Fibroblast of lung (primary cell): ENCODE results near the gene JMJD4. TPM values are rescaled to one million over a fixed set of nuclear protein-coding genes. Genes with fewer than 3 reads are reported as not detected.

ENCODE experiments used
- DNase-seq, 2 donors: peaks; one replicate each; pipeline versions ENCODE4 v3.0.0 to v3.0.0-alpha.2; 2010; ENCODE audit warnings: low read depth in 2 of 2
- H2AFZ ChIP-seq: 2 replicates; pipeline ENCODE4 v1.5.1; 2012; ENCODE audit warnings: low read length, control low read depth, inconsistent platforms
- H3K27ac ChIP-seq: 2 replicates; pipeline ENCODE4 v1.5.1; 2011; ENCODE audit warnings: low read length, control low read depth; ENCODE audit not compliant: insufficient read depth
- H3K27me3 ChIP-seq: 2 replicates; pipeline ENCODE4 v1.5.1; 2011; ENCODE audit warnings: mild to moderate bottlenecking, low read length; ENCODE audit not compliant: control insufficient read depth, insufficient read depth
- H3K36me3 ChIP-seq: 2 replicates; pipeline ENCODE4 v1.5.1; 2011; ENCODE audit warnings: low read length; ENCODE audit not compliant: control insufficient read depth, insufficient read depth
- H3K4me1 ChIP-seq: 2 replicates; pipeline ENCODE4 v1.5.1; 2011; ENCODE audit warnings: low read length; ENCODE audit not compliant: control insufficient read depth, insufficient read depth; ENCODE audit errors: extremely low read depth
- H3K4me2 ChIP-seq: 2 replicates; pipeline ENCODE4 v1.5.1; 2011; ENCODE audit warnings: low read length, control low read depth; ENCODE audit not compliant: insufficient read depth; ENCODE audit errors: extremely low read depth
- H3K4me3 ChIP-seq, 4 experiments: fragments of 200-600 bp in 1 of 4; sonication (generic) in 1 of 4; replicated peaks in 1 of 4; 2 replicates each; pipeline ENCODE4 v1.5.1; 2011 to 2016; ENCODE audit warnings: low read length in 4 of 4, low read depth in 3 of 4, mild to moderate bottlenecking in 3 of 4, control low read depth in 2 of 4, inconsistent platforms in 1 of 4, mixed read lengths in 1 of 4; ENCODE audit not compliant: insufficient read depth in 1 of 4; ENCODE audit errors: control extremely low read depth in 1 of 4
- H3K79me2 ChIP-seq: 2 replicates; pipeline ENCODE4 v1.5.1; 2012; ENCODE audit warnings: mild to moderate bottlenecking, low read length, inconsistent platforms; ENCODE audit not compliant: control insufficient read depth, insufficient read depth
- H3K9ac ChIP-seq: 2 replicates; pipeline ENCODE4 v1.5.1; 2011; ENCODE audit warnings: mild to moderate bottlenecking, low read length, control low read depth; ENCODE audit not compliant: insufficient read depth
- H3K9me3 ChIP-seq: 2 replicates; pipeline ENCODE4 v1.5.1; 2012; ENCODE audit warnings: low read depth, low read length; ENCODE audit not compliant: control insufficient read depth, insufficient read depth
- H4K20me1 ChIP-seq: 2 replicates; pipeline ENCODE4 v1.5.1; 2011; ENCODE audit warnings: low read length; ENCODE audit not compliant: control insufficient read depth, insufficient read depth; ENCODE audit errors: extremely low read depth
- CTCF ChIP-seq, 2 donors: IDR thresholded peaks in 1 of 2; conservative IDR thresholded peaks in 1 of 2; 1 replicate in 1 of 2; 2 replicates in 1 of 2; pipeline ENCODE4 v1.5.1; 2011 to 2012; ENCODE audit warnings: low read length in 2 of 2, control low read depth in 1 of 2, inconsistent platforms in 1 of 2, low read depth in 1 of 2, mild to moderate bottlenecking in 1 of 2
- EZH2 ChIP-seq: IDR thresholded peaks from 2 replicates; pipeline ENCODE4 v1.5.1; 2012; ENCODE audit warnings: low read length, control low read depth, mild to moderate bottlenecking; ENCODE audit errors: missing control alignments
- polyA plus RNA-seq, 2 donors: library from polyadenylated mRNA; depleted of rRNA in 1 of 2; stranded (reverse) in 1 of 2; unstranded in 1 of 2; fragments of >200 nt; gene quantifications; 2 replicates each; pipeline ENCODE4 v1.2.1, GENCODE V29; 2011 to 2012; ENCODE audit warnings: missing spikeins in 1 of 2
- total RNA-seq: library from RNA; depleted of rRNA; stranded (reverse); fragments of >200 nt; gene quantifications from 2 replicates; pipeline ENCODE4 v1.2.1, GENCODE V29; 2014

JMJD4 gene
- total and polyA plus RNA-seq, 2 donors (not counting 1 experiment from before 2014, with no cell fraction given), result 12.1 to 26.4 TPM

- Histone ChIP-seq H3K4me1 (peaks cover 11% of the 10 kb centered on the region), H3K9me3 (no peaks in the 10 kb centered on the region), H3K36me3 (peaks cover 13% of the 10 kb centered on the region), H4K20me1 (no peaks in the 10 kb centered on the region), H3K4me3 (no peak overlapping the region), H2AFZ (no peak overlapping the region), H3K79me2 (peaks cover 5% of the 10 kb centered on the region), H3K4me2 (no peak overlapping the region), H3K27me3 (no peaks in the 10 kb centered on the region), H3K9ac (no peak overlapping the region), H3K27ac (no peak overlapping the region)
- DNase-seq, result no peak
- TF ChIP-seq CTCF (conservative IDR thresholded peaks at IDR 0.05 in 1 of 2, IDR thresholded peaks at IDR 0.05 in 1 of 2; ENCODE audit: low read depth in 1 of 2, low read length in 2 of 2), result no peak
- TF ChIP-seq EZH2, result no peak
These were observed 30.3 kb upstream of the JMJD4 start for GRCh38 chr1:227765261-227766014.

- no peaks in the 10 kb centered on the region for H3K9me3 ChIP-seq
- H3K9ac ChIP-seq, result no peak overlapping the region
- H3K4me2 ChIP-seq, result no peak overlapping the region
- H3K79me2 ChIP-seq, result peaks cover 5% of the 10 kb centered on the region
- no peak overlapping the region for H3K27ac ChIP-seq
- DNase-seq, result peak in 1 of 2 donors; percentile 66
- H3K36me3 ChIP-seq, result peaks cover 13% of the 10 kb centered on the region
- H3K4me3 ChIP-seq, result no peak overlapping the region
- TF ChIP-seq EZH2 (no peak), CTCF (conservative IDR thresholded peaks at IDR 0.05 in 1 of 2, IDR thresholded peaks at IDR 0.05 in 1 of 2; ENCODE audit: low read depth in 1 of 2, low read length in 2 of 2) (no peak)
- H3K27me3 ChIP-seq, result no peaks in the 10 kb centered on the region
- H3K4me1 ChIP-seq, result peaks cover 19% of the 10 kb centered on the region
- H2AFZ ChIP-seq, result no peak overlapping the region
- no peaks in the 10 kb centered on the region for H4K20me1 ChIP-seq
These were observed 28.9 kb upstream of the JMJD4 start for GRCh38 chr1:227764019-227764391.

GRCh38 chr1:227763246-227764018 is 28.3 kb upstream of the JMJD4 start:
- Histone ChIP-seq H4K20me1 (no peaks in the 10 kb centered on the region), H3K27ac (no peak overlapping the region), H3K4me1 (peaks cover 21% of the 10 kb centered on the region), H3K27me3 (no peaks in the 10 kb centered on the region), H2AFZ (no peak overlapping the region), H3K36me3 (peaks cover 13% of the 10 kb centered on the region), H3K79me2 (peaks cover 5% of the 10 kb centered on the region), H3K4me3 (no peak overlapping the region), H3K9me3 (no peaks in the 10 kb centered on the region), H3K9ac (no peak overlapping the region), H3K4me2 (no peak overlapping the region)
- no peak for DNase-seq
- TF ChIP-seq EZH2 (no peak), CTCF (conservative IDR thresholded peaks at IDR 0.05 in 1 of 2, IDR thresholded peaks at IDR 0.05 in 1 of 2; ENCODE audit: low read depth in 1 of 2, low read length in 2 of 2) (no peak)
